ENCODE measurements around the gene RNU7-1.

The RNU7-1 gene

GRCh38 chr12:6977653-6978052, 34.0 kb downstream of the RNU7-1 start:
- no peak overlapping the region for H3K4me3 ChIP-seq (ENCODE audit: control insufficient read depth, low read depth, low read length)
- no peak for TF ChIP-seq CTCF (IDR thresholded peaks at IDR 0.05; ENCODE audit: control insufficient read depth, insufficient read depth, low read depth, low read length, missing control alignments)
- no peak for DNase-seq (ENCODE audit: low read depth)

GRCh38 chr12:6978188-6978587, 34.6 kb downstream of the RNU7-1 start:
- H3K4me3 ChIP-seq (ENCODE audit: control insufficient read depth, low read depth, low read length) = no peak overlapping the region
- TF ChIP-seq CTCF (IDR thresholded peaks at IDR 0.05; ENCODE audit: control insufficient read depth, insufficient read depth, low read depth, low read length, missing control alignments) = no peak
- no peak for DNase-seq (ENCODE audit: low read depth)

- H3K4me3 ChIP-seq (ENCODE audit: control insufficient read depth, low read depth, low read length) = no peak overlapping the region
- no peak for DNase-seq (ENCODE audit: low read depth)
- no peak for TF ChIP-seq CTCF (IDR thresholded peaks at IDR 0.05; ENCODE audit: control insufficient read depth, insufficient read depth, low read depth, low read length, missing control alignments)
These were observed 35.0 kb downstream of the RNU7-1 start for GRCh38 chr12:6978611-6979011.

GRCh38 chr12:6979021-6979420, 35.4 kb downstream of the RNU7-1 start:
- no peak for TF ChIP-seq CTCF (IDR thresholded peaks at IDR 0.05; ENCODE audit: control insufficient read depth, insufficient read depth, low read depth, low read length, missing control alignments)
- no peak overlapping the region for H3K4me3 ChIP-seq (ENCODE audit: control insufficient read depth, low read depth, low read length)
- DNase-seq (ENCODE audit: low read depth) = no peak

GRCh38 chr12:6979453-6979852, 35.8 kb downstream of the RNU7-1 start:
- TF ChIP-seq CTCF (IDR thresholded peaks at IDR 0.05; ENCODE audit: control insufficient read depth, insufficient read depth, low read depth, low read length, missing control alignments) = no peak
- H3K4me3 ChIP-seq (ENCODE audit: control insufficient read depth, low read depth, low read length) = no peak overlapping the region
- DNase-seq (ENCODE audit: low read depth) = no peak

- H3K4me3 ChIP-seq (ENCODE audit: control insufficient read depth, low read depth, low read length) = no peak overlapping the region
- no peak for TF ChIP-seq CTCF (IDR thresholded peaks at IDR 0.05; ENCODE audit: control insufficient read depth, insufficient read depth, low read depth, low read length, missing control alignments)
- no peak for DNase-seq (ENCODE audit: low read depth)
These were observed 36.5 kb downstream of the RNU7-1 start for GRCh38 chr12:6980075-6980474.

GRCh38 chr12:6980740-6981139, 37.1 kb downstream of the RNU7-1 start:
- no peak for DNase-seq (ENCODE audit: low read depth)
- no peak overlapping the region for H3K4me3 ChIP-seq (ENCODE audit: control insufficient read depth, low read depth, low read length)
- no peak for TF ChIP-seq CTCF (IDR thresholded peaks at IDR 0.05; ENCODE audit: control insufficient read depth, insufficient read depth, low read depth, low read length, missing control alignments)
